ENCODE results near the gene C10orf105.

C10orf105 gene

DNA sequence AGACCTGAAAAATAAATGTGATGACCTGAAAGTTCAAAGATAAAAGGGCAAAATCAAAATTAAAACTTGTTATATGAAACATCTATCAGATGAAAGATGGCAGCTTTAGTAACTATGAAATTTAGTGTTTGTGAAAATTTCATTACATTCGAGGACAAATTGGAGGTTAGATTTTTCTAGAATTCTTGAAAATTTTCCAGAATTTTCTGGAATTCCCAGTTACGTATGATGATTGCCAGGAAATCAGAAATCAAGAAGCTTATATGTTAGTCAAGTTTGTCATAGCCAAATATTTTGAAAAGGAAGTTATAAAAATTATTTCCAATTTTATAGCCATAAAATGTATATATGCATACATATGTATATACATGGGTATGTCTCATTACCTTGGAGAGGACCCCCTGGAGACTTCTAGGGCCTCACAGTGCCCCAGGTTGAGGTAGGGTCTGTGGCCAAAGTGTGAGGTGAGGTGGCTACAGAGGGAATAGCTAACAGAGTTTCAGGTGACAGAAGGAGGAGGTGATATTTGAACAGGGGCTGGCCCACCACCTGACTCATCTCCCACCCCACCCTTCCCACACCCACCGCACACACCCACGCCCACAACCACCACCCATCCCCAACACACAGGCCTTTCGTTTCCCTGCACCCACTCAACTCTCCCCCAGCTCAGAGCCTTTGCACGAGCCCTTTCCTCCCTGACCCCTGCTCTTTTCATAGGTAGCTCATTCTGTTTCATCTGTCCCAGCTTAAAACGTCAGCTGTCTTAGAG is 21.5 kb downstream of the C10orf105 start:
- peak; percentile 57 for DNase-seq

DNA sequence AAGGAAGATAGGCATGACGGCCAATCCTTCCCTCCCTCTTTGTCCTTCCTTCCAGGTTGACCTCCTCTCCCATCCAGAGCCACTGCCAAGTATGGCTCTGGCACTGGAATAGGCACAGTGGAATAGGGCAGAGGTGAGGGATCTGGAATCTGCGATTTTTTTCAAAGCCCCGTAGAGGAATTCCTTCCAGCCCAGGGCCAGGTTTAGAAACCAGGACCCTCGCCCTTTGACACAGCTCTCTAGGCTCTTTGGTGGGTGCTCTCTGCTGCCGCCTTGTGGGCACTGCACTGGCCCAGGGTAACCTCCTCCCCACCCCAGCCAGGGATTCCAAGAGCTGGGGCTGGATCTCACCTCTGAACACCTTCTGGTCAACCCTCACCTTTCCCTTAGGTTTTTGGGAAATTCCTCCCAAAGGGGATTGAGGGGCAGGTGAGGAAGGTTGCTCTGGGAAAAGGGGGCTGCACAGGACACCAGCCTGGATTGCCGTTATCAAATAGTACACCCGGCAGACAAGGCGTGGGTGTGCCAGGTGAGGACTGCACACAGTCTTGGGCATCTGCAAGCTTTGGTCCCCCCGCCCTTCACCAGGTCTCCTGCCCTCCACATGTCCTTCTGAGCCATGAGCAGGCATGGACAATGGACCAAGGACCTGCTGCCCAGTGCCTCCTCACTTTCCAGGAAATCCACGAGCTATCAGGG is 22.8 kb downstream of the C10orf105 start:
- DNase-seq: peak; percentile 65

DNA sequence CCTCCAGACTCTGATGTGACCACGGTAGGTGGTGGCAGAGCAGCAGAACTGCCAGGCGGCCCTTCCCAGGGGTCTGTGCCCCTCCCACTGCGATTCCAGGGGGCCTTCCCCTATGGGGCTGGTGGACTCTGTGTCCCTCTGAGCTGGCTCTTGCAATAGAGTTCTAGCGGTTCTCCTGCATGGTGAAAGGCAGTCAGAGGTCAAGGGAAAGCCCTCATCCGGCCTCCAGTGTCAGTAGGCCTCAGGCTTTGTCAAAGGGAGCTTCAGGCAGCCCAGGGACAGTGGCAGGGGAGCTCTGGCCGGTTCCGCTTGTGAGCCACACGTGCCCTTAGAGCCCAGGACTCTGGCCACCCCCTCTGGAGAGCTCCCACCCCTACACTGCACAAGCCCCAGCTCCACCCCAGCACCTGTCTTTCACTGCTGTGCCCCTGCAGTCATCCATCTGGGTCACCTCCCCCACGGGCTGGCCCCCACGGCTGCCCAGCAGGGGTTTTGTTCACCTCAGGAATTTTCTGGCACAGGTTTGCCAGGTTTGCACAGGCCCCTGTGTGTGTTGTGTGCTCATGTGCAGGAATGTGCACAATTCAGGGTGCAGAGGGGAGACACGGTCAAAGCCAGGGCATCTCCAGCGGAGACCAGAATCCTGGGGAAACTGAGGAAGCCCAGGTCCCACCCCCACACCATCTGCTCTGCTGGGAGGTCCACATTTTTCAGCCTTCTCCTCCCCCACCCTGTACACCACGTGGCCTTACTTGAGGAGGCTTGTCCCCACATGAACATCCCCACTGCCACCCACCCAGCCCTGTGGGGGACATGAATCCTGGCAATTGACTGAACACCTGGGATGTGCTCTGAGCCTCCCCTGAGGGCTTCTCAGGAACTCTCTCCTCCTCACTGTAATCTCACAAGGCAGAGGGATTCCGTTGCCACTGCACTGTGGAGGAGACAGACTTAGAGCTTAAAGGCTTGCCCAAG is 23.8 kb downstream of the C10orf105 start:
- DNase-seq: no peak

DNA sequence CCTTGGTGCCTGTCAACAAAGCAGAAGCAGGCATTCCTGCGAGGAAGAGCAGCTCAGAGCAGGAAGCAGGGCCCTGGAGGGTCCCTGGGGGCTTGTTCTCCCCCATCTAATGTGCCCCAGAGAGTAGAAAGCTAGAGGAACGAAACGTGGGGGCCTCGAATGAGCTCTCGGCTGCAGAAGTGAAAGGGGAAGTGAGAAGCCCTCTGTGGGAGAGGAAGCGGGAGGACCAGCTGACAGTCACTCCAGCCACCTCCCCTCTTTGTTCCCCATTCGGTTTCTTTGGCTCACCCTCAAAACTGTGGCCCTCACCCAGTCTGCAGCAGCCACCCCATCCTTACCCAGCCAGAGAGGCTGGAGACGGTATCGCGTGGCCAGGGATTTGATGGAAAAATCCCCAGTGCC is 25.0 kb downstream of the C10orf105 start:
- DNase-seq: peak; percentile 25

DNA sequence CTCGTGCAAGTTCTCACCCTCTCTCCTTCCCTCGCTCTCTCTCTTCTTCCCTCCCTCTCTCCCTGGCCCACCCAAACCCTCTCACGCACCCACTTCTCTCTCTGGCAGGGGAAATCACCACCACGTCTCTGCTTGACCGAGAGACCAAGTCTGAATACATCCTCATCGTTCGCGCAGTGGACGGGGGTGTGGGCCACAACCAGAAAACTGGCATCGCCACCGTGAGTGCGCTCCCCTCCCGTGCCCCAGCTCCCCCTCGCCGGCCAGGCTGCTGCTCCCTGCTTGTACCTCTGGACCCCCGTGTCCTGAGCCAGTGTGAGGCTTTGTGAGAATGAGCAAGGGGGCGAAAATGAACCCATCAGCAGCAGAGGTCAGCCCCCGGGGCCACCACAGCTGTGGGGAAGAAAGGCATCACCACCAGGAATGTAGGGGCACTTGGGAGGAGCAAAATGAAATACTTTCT is 25.5 kb downstream of the C10orf105 start:
- no peak for DNase-seq

DNA sequence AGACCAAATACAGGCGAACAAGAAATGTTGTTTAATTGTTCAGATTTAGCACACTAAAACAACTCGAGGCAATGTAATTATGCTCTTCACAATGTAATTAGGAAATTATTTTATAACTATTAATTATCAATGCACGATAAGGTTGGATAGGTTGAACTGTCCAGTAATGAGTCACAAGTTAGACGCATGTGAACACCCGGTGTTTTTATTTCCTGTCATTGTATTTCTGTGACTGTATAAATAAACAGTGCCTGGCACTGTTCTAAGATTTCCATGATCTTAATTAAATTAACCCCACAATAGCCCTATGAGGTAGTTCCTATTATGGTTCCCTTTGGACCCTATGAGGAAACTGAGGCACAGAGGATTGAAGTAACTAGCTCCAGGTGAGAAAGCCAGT is 26.2 kb downstream of the C10orf105 start:
- DNase-seq: no peak

DNA sequence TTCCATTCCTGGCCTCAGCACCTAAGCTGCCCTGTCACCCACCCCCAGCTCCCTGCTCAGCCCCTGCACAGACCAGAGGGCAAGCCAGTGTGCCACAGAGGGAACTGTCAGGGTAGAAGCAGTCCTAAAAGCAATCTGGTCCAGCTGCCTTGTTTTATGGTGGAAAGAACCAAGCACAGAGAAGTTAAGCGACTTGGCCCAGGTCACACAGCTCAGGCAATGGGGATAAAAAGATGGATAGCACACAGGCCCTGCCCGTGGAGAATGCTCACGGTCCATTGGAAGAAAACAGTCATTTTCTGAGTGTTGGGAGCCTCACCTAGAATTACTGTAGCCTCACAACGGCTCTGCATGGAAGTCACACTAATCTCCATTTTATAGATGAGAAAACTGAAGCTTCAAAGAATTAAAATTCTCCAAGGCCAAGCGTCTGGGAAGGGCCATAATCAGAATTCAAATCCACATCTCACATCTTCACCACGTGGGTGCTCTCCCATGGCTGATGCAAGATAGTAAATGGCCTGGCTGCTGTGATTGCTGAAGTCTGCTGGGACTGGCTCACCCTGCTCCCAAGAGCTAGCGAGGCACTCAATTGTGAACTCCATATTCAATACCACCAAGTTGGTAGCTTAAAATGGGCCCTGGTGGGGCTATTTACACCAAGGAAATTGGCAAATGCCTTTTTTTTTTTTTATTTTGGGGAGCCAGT is 26.8 kb downstream of the C10orf105 start:
- no peak for DNase-seq

DNA sequence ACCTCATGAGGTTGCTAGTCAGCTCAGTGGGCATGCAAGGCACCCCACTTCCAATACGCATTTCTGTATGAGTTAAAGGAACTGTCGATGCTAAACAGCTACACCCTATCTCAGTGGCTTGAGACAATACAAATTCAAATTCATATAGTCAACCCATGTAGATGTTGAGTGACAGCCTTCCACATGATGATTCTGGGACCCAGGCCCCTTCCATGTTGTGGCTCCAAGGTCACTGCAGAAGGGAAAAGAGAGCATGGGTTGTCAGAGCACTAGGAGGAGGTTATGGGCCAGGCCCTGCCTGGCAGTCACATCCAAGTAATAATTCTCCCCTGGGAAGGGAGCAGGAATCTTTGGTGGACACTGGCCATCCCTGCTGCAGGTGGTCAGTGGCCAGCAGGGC is 28.2 kb downstream of the C10orf105 start:
- DNase-seq: no peak

DNA sequence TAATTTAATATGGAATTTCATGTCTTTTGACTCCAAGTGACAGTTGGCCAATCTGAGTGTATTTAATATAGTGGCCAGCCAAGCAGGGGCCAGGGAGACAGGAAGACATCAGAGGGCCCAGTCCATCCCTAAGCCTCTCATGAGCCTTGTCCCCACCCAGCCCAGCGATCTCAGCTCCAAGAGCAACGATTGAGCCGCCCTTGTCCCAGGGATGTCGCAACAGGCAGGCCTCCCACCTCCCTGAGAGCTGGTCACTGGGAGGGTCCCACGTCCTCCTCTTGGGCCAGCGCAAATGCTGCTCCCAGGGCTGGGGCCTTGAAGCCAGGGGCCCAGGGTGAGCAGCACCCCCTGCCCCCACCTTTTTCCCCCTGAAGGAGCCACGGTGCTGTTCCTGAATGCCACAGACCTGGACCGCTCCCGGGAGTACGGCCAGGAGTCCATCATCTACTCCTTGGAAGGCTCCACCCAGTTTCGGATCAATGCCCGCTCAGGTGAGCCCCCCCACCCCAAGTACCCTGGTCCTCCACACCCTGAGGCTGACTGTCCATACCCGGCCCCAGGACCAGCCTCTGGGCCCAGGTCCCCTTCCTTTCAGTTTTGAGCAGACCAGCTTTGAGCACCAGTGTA is 29.4 kb downstream of the C10orf105 start:
- no peak for DNase-seq

DNA sequence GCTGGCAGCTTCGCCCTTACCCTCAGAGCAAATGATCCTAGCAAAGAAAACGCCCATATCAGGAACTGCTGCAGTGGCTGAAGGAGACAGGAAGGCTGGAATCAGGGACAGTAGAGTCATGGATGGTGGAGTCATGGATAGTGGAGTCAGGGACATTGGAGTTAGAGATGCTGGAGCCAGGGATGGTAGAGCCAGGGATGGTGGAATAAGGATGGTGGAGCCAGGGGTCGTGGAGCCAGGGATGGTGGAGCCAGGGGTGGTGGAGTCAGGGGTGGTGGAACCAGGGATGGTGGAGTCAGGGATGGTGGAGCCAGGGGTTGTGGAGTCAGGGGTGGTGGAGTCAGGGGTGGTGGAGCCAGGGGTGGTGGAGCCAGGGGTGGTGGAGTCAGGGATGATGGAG is 31.3 kb downstream of the C10orf105 start:
- DNase-seq: no peak

DNA sequence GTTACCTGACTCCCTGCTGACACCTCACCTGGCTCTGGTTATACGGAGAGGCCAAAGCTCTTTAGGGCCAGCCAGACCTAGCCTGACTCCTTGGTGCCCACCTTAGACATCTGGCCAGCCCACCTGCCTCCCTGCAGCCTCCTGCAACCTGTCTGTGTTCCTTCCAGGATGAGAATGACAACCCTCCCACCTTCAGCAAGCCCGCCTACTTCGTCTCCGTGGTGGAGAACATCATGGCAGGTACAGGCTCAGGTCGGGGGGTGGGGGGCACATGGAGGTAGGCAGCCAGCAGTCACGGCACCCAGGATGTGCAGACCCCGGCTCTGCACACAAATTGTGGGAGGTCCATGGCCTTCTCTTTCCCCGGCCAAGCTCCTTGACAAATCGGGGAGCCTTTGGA is 32.1 kb downstream of the C10orf105 start:
- DNase-seq: no peak

DNA sequence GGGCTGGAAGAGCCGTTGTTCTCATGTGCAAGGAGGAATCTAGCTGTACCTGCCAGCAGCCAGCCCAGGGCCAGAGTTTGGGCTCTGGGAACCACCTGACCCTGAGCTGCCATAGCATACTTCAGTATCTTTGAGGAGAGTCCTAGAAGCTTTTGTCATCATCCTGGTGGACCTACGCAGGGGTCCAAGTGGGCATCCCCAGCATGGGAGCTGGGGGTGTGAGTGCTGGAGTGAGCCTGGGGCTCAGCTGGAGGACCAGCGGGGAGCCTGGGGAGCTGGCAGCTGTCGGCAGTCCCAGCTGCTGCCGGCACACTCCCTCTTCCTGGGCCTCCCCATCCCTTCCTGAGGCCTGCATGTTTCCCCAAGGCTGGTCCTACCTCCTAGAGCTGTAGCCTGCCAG is 32.5 kb downstream of the C10orf105 start:
- no peak for DNase-seq

DNA sequence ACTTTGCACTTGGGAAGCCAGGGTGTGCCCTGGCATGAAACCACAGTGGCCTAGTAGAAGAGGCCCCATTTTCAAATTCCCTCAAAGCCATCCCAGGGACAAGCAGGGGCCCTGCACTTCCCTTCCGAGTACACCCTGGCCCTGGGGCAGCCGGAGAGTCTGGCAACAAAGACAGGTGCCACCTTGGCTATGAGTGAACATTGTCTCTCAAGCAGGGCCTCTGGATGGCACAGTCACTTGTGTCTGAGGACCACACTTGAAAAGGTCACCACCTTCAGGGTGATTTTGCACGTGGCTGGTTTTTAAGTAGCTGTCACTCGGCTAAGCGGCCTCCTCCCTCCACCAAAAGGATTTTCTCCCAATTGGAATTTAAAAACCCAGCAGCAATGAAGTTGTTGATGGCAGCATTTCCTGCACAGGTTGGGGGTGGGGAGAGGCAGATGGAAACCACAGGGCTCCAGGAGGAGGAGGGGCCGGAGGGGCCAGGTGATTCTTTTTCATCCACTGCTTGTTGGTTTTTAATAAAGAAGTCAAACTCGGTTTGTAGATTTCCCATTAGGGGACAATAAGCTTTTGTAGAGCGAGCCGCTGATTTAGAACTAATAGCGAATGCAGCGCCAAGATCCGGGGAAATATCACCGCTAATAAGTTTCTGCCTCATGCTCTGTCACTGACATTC is 33.9 kb downstream of the C10orf105 start:
- DNase-seq: no peak

DNA sequence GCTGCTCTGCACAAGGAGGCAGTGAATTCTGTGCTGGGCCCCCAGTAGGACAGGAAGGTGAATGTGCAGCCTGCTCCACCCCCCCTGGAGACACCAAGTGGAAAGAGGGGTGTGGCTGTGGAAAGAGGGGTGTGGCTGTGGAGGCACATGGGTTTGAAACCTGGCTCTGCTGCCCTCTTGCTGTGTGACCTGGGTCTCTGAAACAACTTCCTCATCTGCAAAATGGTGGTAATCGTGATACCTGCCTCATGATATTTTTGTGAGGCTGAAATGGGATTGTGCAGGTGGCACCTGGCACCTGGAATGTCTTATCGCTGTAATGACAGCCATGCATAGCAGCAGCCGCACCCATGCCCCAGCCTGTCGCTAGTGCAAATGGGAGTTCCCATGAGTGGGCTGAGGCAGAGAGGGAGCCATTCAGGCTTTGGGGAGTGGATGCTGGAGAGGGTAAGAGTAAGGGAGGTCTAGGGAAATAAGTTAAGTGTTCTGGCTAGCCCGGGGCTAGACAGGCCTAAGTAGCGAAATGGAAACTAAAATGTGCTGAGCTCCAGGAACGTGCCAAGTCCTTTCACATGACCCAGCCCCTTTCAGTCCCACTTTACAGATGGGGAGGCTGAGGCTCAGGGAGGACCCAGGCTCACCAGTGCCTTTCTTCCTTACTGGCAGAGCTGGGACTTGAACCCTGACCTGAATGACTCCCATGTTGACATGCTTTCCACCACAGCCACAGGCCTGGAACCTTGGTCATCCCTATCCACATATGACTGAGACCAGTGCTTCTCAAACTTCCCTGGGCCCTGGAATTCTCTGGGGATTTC is 35.0 kb downstream of the C10orf105 start:
- DNase-seq: no peak

DNA sequence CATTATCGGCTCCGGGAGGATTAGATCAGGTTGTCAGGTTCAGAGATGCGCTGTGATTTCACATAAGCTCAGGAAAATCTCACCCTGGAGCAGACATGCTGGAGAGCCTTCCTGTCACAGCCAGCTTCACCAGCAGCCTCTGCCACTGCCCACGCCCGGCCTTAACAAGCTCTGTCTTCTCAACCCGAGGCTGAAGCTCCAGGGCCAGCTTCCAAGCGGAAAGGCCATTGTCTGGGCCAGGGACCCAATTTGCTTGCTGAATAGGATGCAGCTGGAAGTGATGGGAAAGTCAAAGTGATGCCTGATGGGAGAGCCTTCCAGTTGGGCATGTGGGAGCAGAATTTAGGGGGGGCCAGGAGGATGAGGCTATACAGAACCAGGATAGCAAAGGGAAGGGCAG is 36.3 kb downstream of the C10orf105 start:
- no peak for DNase-seq

DNA sequence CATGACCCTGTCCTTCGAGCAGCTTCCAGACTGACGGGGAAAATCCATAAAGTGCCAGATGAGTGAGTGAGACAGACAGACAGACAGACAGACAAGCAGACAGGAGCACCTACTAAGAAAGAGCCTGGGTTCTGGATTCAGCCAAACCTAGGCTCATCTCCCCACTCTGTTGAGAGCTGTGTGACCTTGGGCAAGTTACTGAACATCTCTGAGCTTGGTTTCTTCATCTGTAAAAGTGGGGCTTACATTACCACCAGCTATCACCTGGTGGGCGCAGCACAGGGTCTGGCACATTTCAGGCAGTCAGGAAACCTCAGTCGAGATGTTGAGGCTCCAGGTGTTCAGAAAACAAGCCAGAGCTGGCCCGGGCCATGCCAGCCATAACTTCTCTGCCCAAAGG is 37.6 kb downstream of the C10orf105 start:
- no peak for DNase-seq

DNA sequence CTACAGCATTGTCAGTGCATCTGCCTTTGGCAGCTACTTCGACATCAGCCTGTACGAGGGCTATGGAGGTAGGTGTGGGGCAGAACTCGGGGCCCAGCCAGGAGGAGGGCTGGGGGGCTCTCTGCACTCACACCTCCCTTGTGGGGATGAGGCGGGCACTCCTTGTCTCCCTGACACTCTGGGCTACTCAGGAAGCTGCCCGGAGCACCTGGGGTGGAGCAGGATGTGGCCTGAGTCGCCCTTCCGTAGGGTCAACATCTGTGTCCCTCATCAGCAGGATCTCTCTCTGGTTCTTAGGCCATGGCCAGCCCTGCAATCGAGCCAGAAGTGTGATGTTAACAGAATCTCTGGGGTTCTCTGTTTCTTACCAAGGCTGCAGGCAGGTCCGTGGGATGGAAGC is 40.2 kb downstream of the C10orf105 start:
- no peak for DNase-seq

DNA sequence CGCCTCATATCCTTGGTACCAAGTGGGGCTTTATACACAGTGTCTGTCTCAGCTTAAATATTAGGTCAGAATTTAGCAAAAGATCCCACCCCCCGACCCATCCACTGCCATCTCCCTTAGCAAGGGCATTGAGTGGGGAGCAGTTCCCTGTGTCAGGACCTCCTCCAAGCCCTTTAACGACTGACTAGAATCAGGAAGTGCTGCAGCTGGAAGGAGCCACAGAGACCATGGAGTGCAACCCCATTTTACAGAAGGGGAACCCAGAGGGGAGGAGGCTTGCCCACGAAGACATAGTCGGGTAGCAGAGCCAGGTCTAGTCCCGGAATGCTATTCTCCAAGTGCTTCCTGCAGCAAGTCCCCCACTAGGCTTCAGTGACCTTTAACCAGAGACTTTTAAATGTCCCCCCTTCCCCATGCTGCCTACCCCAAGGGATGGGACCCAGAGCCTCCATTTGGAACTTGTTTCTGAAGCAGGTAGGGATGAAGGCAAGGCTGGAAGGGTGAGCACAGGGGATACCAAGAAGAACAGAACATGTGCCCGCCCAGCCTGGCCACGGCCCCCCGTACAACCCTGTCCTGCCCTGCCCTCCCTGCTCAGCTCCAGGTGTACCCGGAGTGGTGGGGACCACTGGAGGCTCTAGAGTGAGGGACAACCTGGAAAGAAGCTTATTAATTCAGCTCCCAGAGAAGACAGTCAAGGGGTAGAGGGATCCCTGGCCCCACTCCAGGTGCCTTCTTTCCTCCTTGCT is 41.3 kb downstream of the C10orf105 start:
- no peak for DNase-seq

DNA sequence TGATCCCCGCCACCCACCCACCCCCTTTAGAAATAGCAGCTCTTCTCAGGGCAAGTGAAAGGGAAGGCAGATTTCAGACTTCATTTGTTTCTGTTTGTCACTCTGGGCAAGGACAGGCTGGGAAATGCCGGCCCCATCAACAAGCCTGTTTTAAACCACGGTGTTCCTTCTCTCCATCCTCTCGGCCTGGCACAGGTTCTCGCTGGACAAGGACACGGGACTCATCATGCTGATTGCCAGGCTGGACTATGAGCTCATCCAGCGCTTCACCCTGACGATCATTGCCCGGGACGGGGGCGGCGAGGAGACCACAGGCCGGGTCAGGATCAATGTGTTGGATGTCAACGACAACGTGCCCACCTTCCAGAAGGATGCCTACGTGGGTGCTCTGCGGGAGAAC is 42.3 kb downstream of the C10orf105 start:
- no peak for DNase-seq

Data from activated T-cell treated with anti-CD3 and anti-CD28 coated beads for 4 hours (primary cell).